ENCODE data around the gene NTN4.

GRCh38 chr12:95700316-95700785, 90.2 kb downstream of the NTN4 start:
- no peak for TF ChIP-seq CTCF (IDR thresholded peaks at IDR 0.05 in 4 of 5, conservative IDR thresholded peaks at IDR 0.05 in 1 of 5)
- no peak for TF ChIP-seq POLR2A (IDR thresholded peaks at IDR 0.05)
